PC-3 (cell line): ENCODE data around the gene PRDM2. TPM values are rescaled to one million over a fixed set of nuclear protein-coding genes. Genes with fewer than 3 reads are reported as not detected.

ENCODE experiments used
- ATAC-seq: fragments of 200-7000 bp; cut with Tn5 transposase; 2 replicates; pipeline ENCODE4 v1.9.1; 2020; ENCODE audit warnings: mild to moderate bottlenecking, moderate library complexity
- BruUV-seq: library from RNA; stranded (reverse); fragments of 400-500 nt; replicated peaks from 2 replicates; lab custom pipeline; 2021; lab: Mats Ljungman, UMichigan
- CTCF ChIA-PET: fragments of 300-600 bp; sonication (Branson Sonifier 250); formaldehyde crosslinking; loops from one replicate; lab custom pipeline; 2022; ENCODE audit warnings: antibody characterized with exemption; lab: Charles Lee
- POLR2A ChIA-PET: fragments of 300-600 bp; sonication (Branson Sonifier 250); formaldehyde crosslinking; loops from one replicate; lab custom pipeline; 2022; ENCODE audit warnings: antibody characterized with exemption; ENCODE audit not compliant: unreplicated experiment; lab: Charles Lee
- DNase-seq: peaks from one replicate; pipeline ENCODE4 v3.0.0-alpha.2; 2015
- H2AFZ ChIP-seq: fragments of 300-600 bp; sonication (generic); 2 replicates; pipeline ENCODE4 v1.6.0; 2016; ENCODE audit warnings: antibody characterized with exemption, low read length
- H3F3A ChIP-seq: fragments of 300-600 bp; sonication (generic); one replicate; pipeline ENCODE4 v1.6.0; 2017; ENCODE audit warnings: antibody characterized with exemption, low read length, control low read depth, mild to moderate bottlenecking; ENCODE audit not compliant: unreplicated experiment
- H3K27ac ChIP-seq: fragments of 300-600 bp; sonication (generic); 2 replicates; pipeline ENCODE4 v1.5.1; 2016; ENCODE audit warnings: mild to moderate bottlenecking, low read length
- H3K27me3 ChIP-seq: fragments of 300-600 bp; sonication (generic); 2 replicates; pipeline ENCODE4 v1.6.1; 2016; ENCODE audit warnings: low read length, mixed read lengths
- H3K36me3 ChIP-seq: fragments of 300-600 bp; sonication (generic); 2 replicates; pipeline ENCODE4 v1.6.1; 2016; ENCODE audit warnings: low read depth, mixed run types, low read length, mixed read lengths
- H3K4me1 ChIP-seq: fragments of 300-600 bp; sonication (generic); 2 replicates; pipeline ENCODE4 v1.5.1; 2016; ENCODE audit warnings: low read length; ENCODE audit not compliant: insufficient read depth
- H3K4me2 ChIP-seq: fragments of 300-600 bp; sonication (generic); 2 replicates; pipeline ENCODE4 v1.6.0; 2016; ENCODE audit warnings: low read length
- H3K4me3 ChIP-seq: fragments of 300-600 bp; sonication (generic); 2 replicates; pipeline ENCODE4 v1.5.1; 2016; ENCODE audit warnings: mild to moderate bottlenecking, low read length, mixed read lengths
- H3K79me2 ChIP-seq: fragments of 300-600 bp; sonication (generic); 2 replicates; pipeline ENCODE4 v1.6.1; 2017; ENCODE audit warnings: low read length, mixed read lengths
- H3K9ac ChIP-seq: fragments of 300-600 bp; sonication (generic); 2 replicates; pipeline ENCODE4 v1.6.0; 2016; ENCODE audit warnings: mild to moderate bottlenecking, low read length
- H3K9me2 ChIP-seq: fragments of 300-600 bp; sonication (generic); replicated peaks from 2 replicates; pipeline ENCODE4 v1.6.1; 2016; ENCODE audit warnings: mixed run types, low read length, mixed read lengths
- H3K9me3 ChIP-seq: fragments of 300-600 bp; sonication (generic); 2 replicates; pipeline ENCODE4 v1.6.1; 2016; ENCODE audit warnings: low read length, mixed read lengths
- H4K20me1 ChIP-seq: fragments of 300-600 bp; sonication (generic); 2 replicates; pipeline ENCODE4 v1.6.1; 2016; ENCODE audit warnings: low read length, mixed read lengths
- CTCF ChIP-seq: fragments of 300-600 bp; sonication (generic); conservative IDR thresholded peaks from 2 replicates; pipeline ENCODE4 v1.5.1; 2017; ENCODE audit warnings: antibody characterized with exemption, low read depth, mild to moderate bottlenecking, low read length
- EZH2 ChIP-seq: fragments of 300-600 bp; sonication (generic); IDR thresholded peaks from one replicate; pipeline ENCODE4 v1.6.1; 2017; ENCODE audit warnings: antibody characterized with exemption, mild to moderate bottlenecking, low read length; ENCODE audit not compliant: unreplicated experiment
- EZH2phosphoT487 ChIP-seq: fragments of 300-600 bp; sonication (generic); IDR thresholded peaks from 2 replicates; pipeline ENCODE4 v1.6.1; 2018; ENCODE audit warnings: mild to moderate bottlenecking, antibody characterized with exemption, low read length, borderline replicate concordance
- intact Hi-C: fragments of 100-400 bp; cut with micrococcal nuclease; formaldehyde crosslinking; loops from 2 replicates; pipeline ENCODE4 v1.9.0; 2023
- total RNA-seq: library from RNA; depleted of rRNA; stranded (reverse); fragments of >200 nt; gene quantifications from 2 replicates; pipeline ENCODE4 v1.2.3, GENCODE V29; 2014

PRDM2 gene
- total RNA-seq, 1 experiment from 2014 or later = 9.4 TPM

- Histone ChIP-seq H3K4me1 (peaks cover 21% of the 10 kb centered on the region), H3K9me3 (no peaks in the 10 kb centered on the region), H3K27me3 (no peaks in the 10 kb centered on the region), H3K4me3 (no peak overlapping the region), H2AFZ (no peak overlapping the region), H3K27ac (peak overlapping the region; percentile 43), H3K4me2 (peak overlapping the region; percentile 32), H3K79me2 (no peaks in the 10 kb centered on the region), H3K9ac (no peak overlapping the region), H3K9me2 (no peaks in the 10 kb centered on the region), H4K20me1 (no peaks in the 10 kb centered on the region), H3K36me3 (no peaks in the 10 kb centered on the region), H3F3A (peaks cover 8% of the 10 kb centered on the region)
- DNase-seq = peak; percentile 78
- TF ChIP-seq CTCF = no peak
- TF ChIP-seq EZH2 = no peak
- TF ChIP-seq EZH2phosphoT487 = no peak
- ChIA-PET CTCF (no interaction called here), POLR2A (no interaction called here)
- no TSS peak for BruUV-seq
- peak; percentile 75 for ATAC-seq
- intact Hi-C loops = no loop called here
These were observed 47.8 kb upstream of the PRDM2 start for GRCh38 chr1:13652238-13652637.

- H3K9ac ChIP-seq = no peak overlapping the region
- no peaks in the 10 kb centered on the region for H3K79me2 ChIP-seq
- H3F3A ChIP-seq = no peaks in the 10 kb centered on the region
- no TSS peak for BruUV-seq
- DNase-seq = peak; percentile 80
- no peak overlapping the region for H3K27ac ChIP-seq
- no peaks in the 10 kb centered on the region for H3K36me3 ChIP-seq
- intact Hi-C loops = no loop called here
- H3K4me2 ChIP-seq = peak overlapping the region; percentile 45
- TF ChIP-seq EZH2phosphoT487 (no peak), EZH2 (no peak), CTCF (no peak)
- H3K4me1 ChIP-seq = peaks cover 23% of the 10 kb centered on the region
- peak; percentile 90 for ATAC-seq
- H4K20me1 ChIP-seq = no peaks in the 10 kb centered on the region
- H2AFZ ChIP-seq = 0 out of 2 replicates have a peak overlapping the region, but pooled peaks have one; percentile 10
- no peaks in the 10 kb centered on the region for H3K9me3 ChIP-seq
- POLR2A ChIA-PET = no interaction called here
- H3K9me2 ChIP-seq = no peaks in the 10 kb centered on the region
- no peaks in the 10 kb centered on the region for H3K27me3 ChIP-seq
- CTCF ChIA-PET = no interaction called here
- H3K4me3 ChIP-seq = no peak overlapping the region
These were observed 38.4 kb upstream of the PRDM2 start for GRCh38 chr1:13661539-13661938.

GRCh38 chr1:13662493-13662892, 37.5 kb upstream of the PRDM2 start:
- 0 out of 2 replicates have a peak, but pooled peaks have one; percentile 15 for ATAC-seq
- TF ChIP-seq EZH2phosphoT487 (no peak), CTCF (no peak), EZH2 (no peak)
- ChIA-PET CTCF (no interaction called here), POLR2A (no interaction called here)
- Histone ChIP-seq H3K9ac (no peak overlapping the region), H3K36me3 (no peaks in the 10 kb centered on the region), H4K20me1 (no peaks in the 10 kb centered on the region), H3K4me3 (no peak overlapping the region), H3K4me1 (peaks cover 23% of the 10 kb centered on the region), H3K9me2 (no peaks in the 10 kb centered on the region), H3K4me2 (no peak overlapping the region), H3K79me2 (no peaks in the 10 kb centered on the region), H3F3A (no peaks in the 10 kb centered on the region), H2AFZ (no peak overlapping the region), H3K27me3 (no peaks in the 10 kb centered on the region), H3K27ac (no peak overlapping the region), H3K9me3 (no peaks in the 10 kb centered on the region)
- intact Hi-C loops = no loop called here
- BruUV-seq = no TSS peak
- peak; percentile 54 for DNase-seq
